K562 (cell line): Measurements from ENCODE around the gene PDLIM5. TPM values are rescaled to one million over a fixed set of nuclear protein-coding genes. Genes with fewer than 3 reads are reported as not detected.
A peak's percentile ranks its signal among the peaks of the same experiment; 100 is the strongest.

Source experiments
- ARID1B ChIP-seq: fragments of 450-650 bp; IDR thresholded peaks from 2 replicates; pipeline ENCODE4 v1.6.1; 2016; ENCODE audit warnings: antibody characterized with exemption, mild to moderate bottlenecking, inconsistent platforms
- CBX1 ChIP-seq: sonication (generic); IDR thresholded peaks from 2 replicates; pipeline ENCODE4 v1.6.1; 2016; ENCODE audit warnings: antibody characterized with exemption, low read depth, mild to moderate bottlenecking
- ESRRA ChIP-seq: fragments of 450-650 bp; IDR thresholded peaks from 2 replicates; pipeline ENCODE4 v1.6.1; 2014; ENCODE audit warnings: low read depth, mild to moderate bottlenecking, moderate library complexity, borderline replicate concordance
- ETS1 ChIP-seq: conservative IDR thresholded peaks from 2 replicates; pipeline ENCODE4 v1.6.1; 2011; ENCODE audit warnings: low read depth, mild to moderate bottlenecking, low read length; ENCODE audit not compliant: control insufficient read depth
- GATA2 ChIP-seq: sonication (generic); formaldehyde crosslinking; IDR thresholded peaks from 2 replicates; pipeline ENCODE4 v1.4.0; 2020; ENCODE audit warnings: mild to moderate bottlenecking, missing genetic modification reagents
- HMGXB4 ChIP-seq: sonication (generic); formaldehyde crosslinking; IDR thresholded peaks from 2 replicates; pipeline ENCODE4 v1.8.1; 2023; ENCODE audit warnings: mild to moderate bottlenecking, missing genetic modification reagents
- NFATC3 ChIP-seq: fragments of 450-650 bp; IDR thresholded peaks from 2 replicates; pipeline ENCODE4 v1.6.1; 2017; ENCODE audit warnings: mild to moderate bottlenecking
- POLR2AphosphoS2 ChIP-seq: IDR thresholded peaks from 2 replicates; pipeline ENCODE4 v1.6.1; 2012; ENCODE audit warnings: low read length, improper control_type of control experiment
- PRDM10 ChIP-seq: fragments of 450-650 bp; IDR thresholded peaks from 2 replicates; pipeline ENCODE4 v1.6.1; 2018; ENCODE audit not compliant: partially characterized antibody
- SIN3A ChIP-seq, 2 experiments: fragments of 150-350 bp in 1 of 2; IDR thresholded peaks; 2 replicates each; pipeline ENCODE4 v1.6.1; 2011 to 2016; ENCODE audit warnings: borderline replicate concordance in 2 of 2, low read depth in 2 of 2, low read length in 2 of 2, mild to moderate bottlenecking in 2 of 2, moderate library complexity in 2 of 2; ENCODE audit not compliant: control insufficient read depth in 1 of 2
- SMC3 ChIP-seq: conservative IDR thresholded peaks from 2 replicates; pipeline ENCODE4 v1.6.1; 2011; ENCODE audit warnings: low read depth, low read length, improper control_type of control experiment; ENCODE audit not compliant: insufficient read depth
- XRCC3 ChIP-seq: fragments of 450-650 bp; IDR thresholded peaks from 2 replicates; pipeline ENCODE4 v1.6.1; 2017; ENCODE audit warnings: mild to moderate bottlenecking, moderate library complexity
- ZBTB11 ChIP-seq, 3 experiments: fragments of 200-800 bp in 1 of 3; fragments of 250-450 bp in 1 of 3; fragments of 450-650 bp in 1 of 3; sonication (Bioruptor Pico) in 1 of 3; sonication (Bioruptor generic) in 1 of 3; formaldehyde crosslinking in 1 of 3; IDR thresholded peaks; 2 replicates each; pipeline versions ENCODE4 v1.6.1 to v1.8.0; 2016 to 2022; ENCODE audit warnings: mild to moderate bottlenecking in 2 of 3, missing genetic modification characterization in 2 of 3, missing compliant biosample characterization in 1 of 3, moderate library complexity in 1 of 3
- ZNF311 ChIP-seq: fragments of 250-450 bp; sonication (Bioruptor Pico); IDR thresholded peaks from 2 replicates; pipeline ENCODE4 v1.4.0; 2020; ENCODE audit warnings: mild to moderate bottlenecking, moderate library complexity
- polyA plus RNA-seq, 8 experiments: library from polyadenylated mRNA; depleted of rRNA in 4 of 8; stranded (reverse) in 5 of 8; unstranded in 3 of 8; fragments of >200 nt; fragmentation: Nextera tagmentation in 2 of 8; fragmentation: Illumina TruSeq in 1 of 8; extraction: Ambion mirVana in 2 of 8; extraction: Trizol in 1 of 8; gene quantifications; 2 replicates each; pipeline versions ENCODE4 v1.2.1 to v1.2.3, GENCODE V29; 2011 to 2014; ENCODE audit warnings: inconsistent platforms in 1 of 8, missing spikeins in 1 of 8
- total RNA-seq, 7 experiments: library from RNA; depleted of rRNA in 6 of 7; stranded (reverse); fragments of >200 nt in 6 of 7; fragmentation: Illumina TruSeq in 2 of 7; extraction: Trizol in 2 of 7; gene quantifications; 2 replicates each; pipeline versions ENCODE4 v1.2.1 to v1.2.3, GENCODE V29; 2011 to 2021; ENCODE audit warnings: low replicate concordance in 1 of 7

PDLIM5 gene
- total and polyA plus RNA-seq, 9 of the 15 experiments (the other 6 are each of a cell fraction or from before 2014, with no cell fraction given) = 36.9 to 127 (median 62.5) TPM

- TF ChIP-seq ESRRA (peak; percentile 17; the same call in 1 of the 2 replicates), GATA2 (CRISPR knock-in tag) (no peak), SMC3 (no peak), XRCC3 (no peak), ETS1 (peak; percentile 85), SIN3A (IDR thresholded peaks at IDR 0.05; ENCODE audit: borderline replicate concordance in 2 of 2, control insufficient read depth in 1 of 2, low read depth in 2 of 2, low read length in 2 of 2) (peak in 1 of 2 experiments; percentile 75; a peak in 3 of 4 replicates), CBX1 (peak; percentile 81), ZBTB11 (CRISPR knock-in tag; IDR thresholded peaks at IDR 0.05) (no peak), ZNF311 (CRISPR knock-in tag) (no peak), ARID1B (peak; percentile 8; the same call in 1 of the 2 replicates), POLR2AphosphoS2 (no peak; the same call in 1 of the 2 replicates), PRDM10 (peak; percentile 12), NFATC3 (no peak), HMGXB4 (CRISPR knock-in tag) (0 out of 2 replicates have a peak, but pooled peaks have one; percentile 40)
Observed at GRCh38 chr4:94451695-94452475, at the start of gene PDLIM5 (continued).
